Stimulated activated CD8-positive, alpha-beta memory T cell treated with anti-CD3 and anti-CD28 coated beads, Interleukin-7, amount 100 ng/mL, for 48 hours (primary cell): ENCODE data around the gene PLEKHS1.

Source experiments
- DNase-seq, 2 donors: peaks; one replicate each; pipeline ENCODE4 v3.0.0-alpha.2; 2020; ENCODE audit warnings: low read depth in 1 of 2; ENCODE audit errors: extremely low read depth in 1 of 2

Gene PLEKHS1

DNA sequence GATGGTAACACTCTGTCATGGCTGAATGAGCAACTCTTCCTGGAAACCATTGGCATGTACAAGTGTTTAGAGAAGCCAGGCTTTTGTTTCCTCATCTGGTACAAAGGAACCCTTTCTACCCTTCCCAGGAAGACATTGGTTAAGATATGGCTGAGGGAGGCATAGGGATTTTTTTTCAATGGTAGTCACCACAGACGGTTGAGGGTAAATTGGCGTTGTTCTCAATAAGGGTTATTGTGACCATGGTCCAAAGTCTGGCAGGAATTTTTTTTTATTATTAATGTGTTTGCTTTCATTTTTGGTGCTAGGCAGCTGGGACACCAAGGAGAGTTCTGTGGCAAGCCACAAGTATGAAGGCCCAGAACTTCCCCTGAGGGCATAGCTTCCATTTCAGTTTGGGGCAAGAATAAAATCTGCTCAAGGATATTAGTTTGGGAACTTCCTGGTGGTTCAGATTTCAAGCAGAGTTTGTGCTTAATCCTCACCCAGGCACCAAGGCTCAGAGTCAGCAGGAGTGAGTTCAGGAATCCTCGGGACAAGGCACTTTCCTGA, at the start of gene PLEKHS1:
PLEKHS1 (plus strand) TSS at position 502 of the 552 bp plus-strand sequence. CDS start 3,596 bp downstream, outside the sequence.
- DNase-seq = no peak

DNA sequence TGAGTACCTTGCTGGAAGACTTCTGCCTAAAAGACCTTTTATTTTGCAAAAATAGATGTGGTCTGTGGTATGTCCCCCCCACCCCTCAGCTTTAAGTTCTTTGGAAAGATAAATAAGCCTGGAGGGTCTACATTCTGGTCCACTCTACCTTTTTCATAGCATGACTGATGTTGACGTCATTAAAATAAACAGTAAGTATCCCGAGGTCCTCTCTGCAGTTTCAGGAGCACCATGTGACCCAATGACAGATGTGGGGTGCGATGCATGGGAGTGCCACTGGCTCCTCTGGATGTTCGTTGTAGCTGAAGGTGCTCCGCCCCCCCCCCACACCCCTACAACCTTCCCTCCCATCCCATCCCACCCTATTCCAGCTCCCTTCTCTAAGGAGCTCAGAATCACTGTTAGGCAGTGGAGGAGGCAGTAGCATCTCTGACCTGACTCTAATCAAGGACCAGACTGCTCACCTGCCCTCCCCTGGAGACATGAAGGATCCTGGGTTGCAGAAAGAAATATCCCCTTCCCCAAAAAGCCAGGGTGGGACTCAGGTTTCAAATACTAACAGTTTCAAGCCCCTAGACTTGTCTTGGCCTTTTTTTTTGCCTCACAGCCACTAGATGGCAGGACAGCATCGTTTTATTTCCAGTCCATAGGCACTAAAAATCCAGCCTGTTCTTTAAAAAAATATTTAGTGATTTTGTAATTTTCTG, 46.7 kb upstream of the PLEKHS1 start:
- no peak for DNase-seq

DNA sequence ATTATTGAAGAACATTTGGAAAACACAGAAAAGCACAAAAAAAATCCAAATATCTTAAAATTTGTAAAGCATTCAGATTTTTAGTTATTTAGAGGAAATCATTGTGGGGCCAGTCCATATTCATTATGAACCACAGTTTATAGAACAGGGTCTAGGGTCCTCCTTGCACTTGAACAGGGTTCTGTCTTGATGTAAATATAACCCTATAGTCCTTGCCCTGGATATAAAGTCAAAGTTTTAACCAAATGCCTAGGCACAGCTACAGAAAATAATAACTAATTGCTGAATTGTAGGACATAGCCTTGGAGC, 46.2 kb upstream of the PLEKHS1 start:
- DNase-seq = no peak

DNA sequence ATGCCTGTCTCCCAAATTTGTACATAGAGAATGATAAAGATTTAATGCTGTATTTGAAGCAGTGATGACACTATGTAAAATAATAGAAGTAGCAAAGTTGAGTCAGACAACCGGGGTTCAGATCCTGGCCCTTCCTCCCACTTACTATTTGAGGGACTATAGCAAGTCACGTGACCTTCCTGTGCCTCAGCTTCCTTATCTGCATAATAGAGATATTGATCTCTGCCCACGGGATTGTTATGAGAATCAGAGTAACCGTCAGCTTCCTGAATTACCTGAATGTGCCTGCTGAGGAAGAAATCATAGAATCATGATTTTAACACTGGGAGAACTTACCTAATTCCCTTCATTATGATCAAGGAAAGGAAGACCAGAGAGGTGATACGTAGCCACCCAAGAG, 44.9 kb upstream of the PLEKHS1 start:
- no peak for DNase-seq

DNA sequence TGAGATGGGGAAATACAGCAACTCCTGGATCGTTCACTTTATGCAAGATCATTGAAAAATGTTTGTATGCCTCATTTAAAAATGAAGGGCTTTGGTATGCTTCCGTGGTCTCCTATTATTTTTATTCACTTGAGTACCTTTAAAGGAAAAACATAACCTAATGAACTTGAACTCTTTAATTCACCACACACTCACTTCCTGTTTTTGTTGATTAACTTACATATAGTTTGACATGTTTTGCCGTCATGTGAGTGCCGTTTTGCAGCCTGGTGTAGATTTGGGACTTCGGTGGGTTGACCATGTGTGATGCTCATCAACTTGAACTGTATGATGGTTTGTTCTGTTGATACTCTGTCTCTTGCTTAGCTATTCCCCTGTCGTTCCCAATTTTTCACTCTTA, 42.8 kb upstream of the PLEKHS1 start:
- DNase-seq = no peak

DNA sequence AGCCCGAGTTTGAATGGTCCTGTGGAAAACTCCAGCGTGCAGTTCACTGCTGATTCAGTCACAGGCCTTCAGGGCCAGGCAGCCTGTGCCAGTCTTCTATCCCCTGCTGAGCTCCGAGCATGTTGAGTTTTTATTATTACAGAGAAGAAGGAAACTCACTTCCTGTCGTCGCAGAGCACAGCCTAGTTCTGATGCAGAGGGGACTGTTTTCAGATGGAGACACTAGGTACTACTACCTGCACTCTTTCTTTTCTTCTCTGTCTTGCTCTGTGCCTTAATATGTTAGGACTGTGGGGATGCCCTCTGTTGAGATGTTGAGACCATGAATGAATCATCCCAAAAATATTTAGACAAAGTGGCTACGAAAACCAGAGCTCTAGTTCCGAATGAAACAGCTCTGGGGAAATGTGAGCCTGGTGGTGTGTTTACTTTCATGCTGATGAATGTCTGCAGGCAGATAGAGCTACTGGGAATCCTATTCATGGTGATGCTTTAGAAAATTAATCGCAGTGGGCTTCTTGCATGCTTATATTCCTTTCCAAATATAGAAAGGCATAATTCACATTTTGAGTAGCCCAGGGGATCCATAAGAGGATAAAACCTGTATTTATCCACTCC, 42.2 kb upstream of the PLEKHS1 start:
- no peak for DNase-seq

DNA sequence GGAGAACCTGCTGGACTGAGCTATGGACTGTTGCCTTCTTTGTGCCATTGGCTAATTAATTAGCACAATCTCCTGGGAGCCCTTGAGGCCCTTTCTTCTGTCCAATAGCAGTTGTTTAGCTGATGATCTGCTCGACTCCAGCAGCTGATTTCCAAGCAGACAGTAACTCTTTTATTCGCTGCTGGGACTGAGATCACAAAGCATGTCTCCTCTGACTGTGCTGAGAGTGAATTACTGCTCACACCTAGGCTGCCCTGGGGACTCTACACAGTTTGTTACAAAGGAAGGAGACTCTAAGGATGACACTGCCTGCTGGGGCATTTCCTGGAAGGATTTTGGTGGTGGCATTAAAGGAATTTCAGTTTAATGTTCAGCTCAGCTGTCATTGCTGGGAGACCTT, 40.3 kb upstream of the PLEKHS1 start:
- DNase-seq = no peak

DNA sequence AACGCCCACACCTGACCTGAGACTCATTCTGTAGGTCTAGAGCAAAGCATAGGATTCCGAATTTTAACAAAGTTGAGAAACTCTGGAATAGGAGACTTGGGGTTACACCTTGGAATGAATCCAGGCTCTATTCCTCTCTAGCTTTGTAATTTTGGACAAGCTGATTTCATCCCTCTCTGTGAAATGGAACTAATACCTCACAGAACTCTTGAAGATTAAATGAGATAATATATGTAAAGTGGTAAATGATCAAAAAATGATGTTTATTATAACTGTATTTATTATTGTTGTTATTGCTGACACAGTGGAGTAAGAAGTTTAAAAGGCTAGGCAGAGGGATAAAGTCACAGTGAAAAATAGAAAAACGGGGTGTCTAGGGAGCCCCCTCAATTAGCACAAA, 39.5 kb upstream of the PLEKHS1 start:
- no peak for DNase-seq

DNA sequence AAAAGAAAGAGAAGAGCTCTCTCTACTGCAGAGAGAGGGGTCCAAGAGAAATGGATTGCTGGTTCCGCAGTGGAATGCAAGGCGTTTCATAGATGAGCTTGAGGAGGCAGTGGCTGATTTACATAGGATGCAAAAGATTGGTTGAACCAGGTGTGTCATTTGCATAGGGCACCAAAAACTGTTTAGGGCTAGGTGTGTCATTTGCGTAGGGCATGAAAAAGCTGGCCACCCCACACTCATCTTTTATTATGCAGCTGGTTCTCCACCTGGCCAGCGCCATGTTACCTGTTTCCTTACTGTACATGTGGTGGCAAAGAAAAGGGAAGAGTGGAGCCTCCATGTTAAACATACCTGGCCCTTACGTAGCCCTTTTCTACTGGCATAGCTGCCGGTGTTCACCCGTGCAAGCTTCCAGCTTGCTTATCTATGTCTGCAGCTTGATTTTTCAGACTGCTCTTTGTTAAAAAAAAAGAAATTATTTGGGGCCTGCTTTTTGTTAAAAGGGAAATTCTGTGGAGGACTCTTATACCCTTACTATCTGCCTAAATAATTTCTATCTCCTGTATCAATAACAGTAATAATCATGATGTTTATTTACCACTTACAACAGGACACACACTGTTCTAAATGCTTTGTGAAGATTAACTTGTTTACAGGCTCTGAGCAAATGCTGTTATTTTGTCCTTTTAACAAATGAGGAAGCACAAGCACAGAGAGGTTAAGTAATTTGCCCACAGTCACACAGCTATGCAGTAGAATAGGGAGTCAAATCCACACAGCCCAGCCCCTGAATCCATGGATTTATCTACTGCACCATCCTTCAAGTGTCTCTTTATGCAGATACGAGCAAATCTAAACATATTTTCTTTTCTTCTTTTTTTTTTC, 38.5 kb upstream of the PLEKHS1 start:
- DNase-seq = no peak

DNA sequence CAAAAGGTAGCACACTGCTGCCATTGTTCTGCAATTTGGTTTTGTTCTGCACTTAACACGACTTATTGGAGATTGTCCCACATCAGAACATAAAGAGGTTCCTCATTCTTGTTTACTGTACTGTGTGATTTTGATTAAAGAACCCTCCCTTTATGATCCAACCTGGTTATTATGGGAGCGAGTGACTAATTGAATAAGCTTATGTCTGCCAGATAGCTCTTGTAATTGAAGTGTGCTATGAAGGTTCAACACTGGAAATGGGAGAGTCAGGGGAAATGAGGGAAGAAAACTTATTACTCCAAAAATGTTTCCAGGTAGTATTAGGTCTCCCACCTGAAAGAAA, 37.9 kb upstream of the PLEKHS1 start:
- no peak for DNase-seq

DNA sequence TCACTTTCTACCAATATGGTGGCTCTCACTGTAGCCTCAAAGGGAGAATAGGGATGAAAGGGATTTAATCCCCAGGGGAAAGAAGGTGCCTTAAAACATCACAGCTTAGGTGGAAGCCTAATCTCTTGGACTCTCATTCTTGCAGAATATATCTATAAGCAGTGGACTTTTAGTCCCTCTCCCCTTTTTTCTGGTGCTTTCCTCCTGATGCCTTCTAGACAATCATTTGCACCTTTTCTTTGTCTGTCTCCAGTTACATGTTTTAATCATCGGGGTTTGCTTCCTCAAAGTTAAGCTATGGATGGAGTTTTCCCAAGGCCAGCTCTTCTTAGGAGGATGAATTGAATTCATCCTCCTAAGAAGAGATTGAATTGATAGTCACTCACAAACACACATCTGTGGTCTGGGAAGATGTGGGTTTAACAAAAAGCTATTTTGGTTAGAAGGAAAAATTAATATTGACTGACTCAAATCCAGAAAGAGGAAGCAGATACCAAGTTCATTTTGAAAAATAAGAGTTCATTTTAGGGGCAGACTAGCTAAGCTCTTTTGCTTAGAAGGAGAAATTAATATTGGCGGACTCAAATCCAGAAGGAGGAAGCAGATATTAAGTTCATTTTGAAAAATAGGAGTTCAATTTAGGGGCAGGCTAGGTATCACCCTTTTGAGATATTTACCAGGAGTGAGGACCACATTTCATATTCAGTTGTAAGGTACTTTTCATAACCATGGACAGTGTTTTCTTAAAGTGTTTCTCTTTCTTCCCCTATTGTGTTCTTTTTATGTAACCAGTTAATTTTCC, 35.2 kb upstream of the PLEKHS1 start:
- no peak for DNase-seq

DNA sequence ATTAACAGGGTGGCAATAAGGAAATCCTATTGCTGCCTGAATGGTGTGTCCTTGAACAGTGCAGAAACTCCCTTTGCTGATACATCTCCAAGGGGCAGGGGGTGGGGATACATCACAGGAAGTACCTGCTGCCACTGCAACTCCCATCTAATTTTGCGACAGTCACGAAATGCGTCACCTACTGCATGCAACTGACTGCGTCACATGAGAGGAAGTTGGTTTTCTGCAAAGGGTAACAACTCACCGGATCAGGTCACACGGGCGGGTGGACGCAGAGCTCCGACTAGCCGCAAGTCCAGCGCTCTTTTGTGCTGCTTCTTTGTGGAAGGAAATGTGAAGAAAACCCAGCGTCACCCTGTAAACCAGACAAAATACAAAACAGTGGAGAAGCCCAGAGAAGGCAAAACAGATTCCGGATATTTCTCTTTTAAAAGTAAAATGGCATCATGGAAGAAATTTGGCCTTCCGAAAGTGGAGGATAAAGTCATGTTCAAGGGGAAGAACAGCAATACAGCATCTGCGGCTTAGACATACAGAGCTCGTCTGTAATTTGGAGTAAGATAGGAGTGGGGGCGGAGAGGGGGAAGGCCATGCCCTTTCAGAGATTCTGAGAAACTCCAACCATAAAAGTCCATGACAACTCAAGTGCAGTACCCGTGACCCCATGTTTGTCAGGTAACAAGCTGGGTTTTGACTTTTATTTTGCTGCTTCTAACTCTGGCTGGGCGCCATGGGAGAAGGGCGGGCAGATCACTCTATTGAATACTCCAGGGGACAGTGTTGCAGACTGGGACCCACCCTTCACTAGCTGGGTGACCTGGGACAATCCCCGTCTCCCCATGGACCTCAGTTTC, 32.3 kb upstream of the PLEKHS1 start:
- no peak for DNase-seq

DNA sequence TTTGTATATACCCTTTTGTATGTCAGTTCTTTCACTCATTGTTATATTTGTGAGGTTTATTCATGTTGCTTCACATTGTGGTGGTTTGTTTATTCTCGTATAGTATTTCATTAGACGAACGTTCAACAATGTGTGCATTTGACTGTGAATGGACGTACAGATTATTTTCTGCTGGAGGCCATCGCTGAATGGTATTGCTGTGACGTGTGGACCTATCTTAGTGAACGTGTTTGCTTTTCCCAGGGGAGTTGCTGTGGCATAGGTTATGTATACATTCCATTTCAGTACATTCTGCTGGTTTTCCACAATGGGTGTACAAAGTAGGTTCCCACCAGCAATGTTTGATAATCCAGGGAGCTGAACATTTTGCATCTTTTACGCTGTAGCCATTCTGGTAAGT, 31.1 kb upstream of the PLEKHS1 start:
- no peak for DNase-seq

DNA sequence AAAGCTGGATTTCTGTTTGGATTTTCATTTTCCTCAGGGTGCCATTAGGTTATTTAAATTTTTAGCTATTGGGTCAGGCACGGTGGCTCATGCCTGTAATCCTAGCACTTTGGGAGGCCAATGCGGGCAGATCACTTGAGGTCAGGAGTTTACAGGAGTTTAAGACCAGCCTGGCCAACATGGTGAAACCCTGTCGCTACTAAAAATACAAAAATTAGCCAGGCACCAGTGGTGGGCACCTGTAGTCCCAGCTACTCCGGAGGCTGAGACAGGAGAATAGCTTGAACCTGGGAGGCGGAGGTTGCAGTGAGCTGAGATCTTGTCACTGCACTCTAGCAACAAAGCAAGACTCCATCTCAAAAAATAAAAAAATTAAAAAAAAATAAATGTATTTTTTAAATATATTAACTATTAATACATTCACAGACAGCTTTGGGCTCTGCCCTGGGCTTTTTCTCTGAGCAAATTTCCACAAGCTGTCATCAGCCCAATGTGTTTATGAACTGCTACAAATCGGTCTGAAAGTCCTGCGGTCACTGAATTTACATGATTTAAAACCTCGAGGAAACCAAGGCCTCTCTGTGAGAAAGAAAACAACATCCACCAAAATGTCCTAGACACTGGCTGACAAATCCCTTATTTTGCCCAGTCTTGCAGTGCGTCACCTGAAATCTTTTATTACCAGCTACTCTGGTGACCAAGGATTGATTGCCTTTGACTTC, 19.2 kb upstream of the PLEKHS1 start:
- DNase-seq = no peak

DNA sequence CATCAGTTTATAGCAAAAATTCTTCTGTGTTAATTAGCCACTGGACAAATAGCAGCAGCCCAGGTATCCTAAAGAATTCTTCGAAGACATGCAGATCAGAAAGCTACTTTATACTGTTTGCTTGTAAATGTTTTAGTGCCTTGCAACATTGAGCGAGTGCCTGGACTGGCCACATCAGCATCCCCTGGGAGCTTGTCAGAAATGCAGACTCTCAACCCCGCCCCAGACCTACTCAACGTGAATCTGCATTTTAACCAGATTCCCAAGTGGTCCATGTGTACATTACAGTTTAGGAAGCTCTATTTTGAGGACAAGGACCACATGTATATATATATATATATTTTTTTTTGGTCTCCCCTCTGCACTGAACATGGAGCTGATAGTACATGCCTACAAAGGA, 18.5 kb upstream of the PLEKHS1 start:
- DNase-seq = no peak

DNA sequence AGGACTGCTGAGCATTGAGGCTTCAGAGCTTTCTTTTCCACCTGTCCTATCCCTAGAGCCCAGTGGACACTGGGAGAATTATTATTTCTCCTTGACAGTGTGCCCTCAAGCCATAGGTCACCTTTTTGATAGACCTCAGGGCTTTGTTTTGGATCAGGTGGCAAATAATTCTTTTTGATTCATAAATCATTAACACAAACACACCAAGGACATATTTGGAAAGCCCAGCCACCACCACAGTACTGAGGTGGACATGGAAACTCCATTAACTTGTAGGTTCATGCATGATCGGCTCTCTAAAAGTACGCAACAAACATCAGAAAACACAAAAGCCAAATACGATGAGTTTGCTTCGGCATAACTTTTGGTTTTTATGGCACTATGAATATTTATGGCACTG, 17.8 kb upstream of the PLEKHS1 start:
- DNase-seq = no peak

DNA sequence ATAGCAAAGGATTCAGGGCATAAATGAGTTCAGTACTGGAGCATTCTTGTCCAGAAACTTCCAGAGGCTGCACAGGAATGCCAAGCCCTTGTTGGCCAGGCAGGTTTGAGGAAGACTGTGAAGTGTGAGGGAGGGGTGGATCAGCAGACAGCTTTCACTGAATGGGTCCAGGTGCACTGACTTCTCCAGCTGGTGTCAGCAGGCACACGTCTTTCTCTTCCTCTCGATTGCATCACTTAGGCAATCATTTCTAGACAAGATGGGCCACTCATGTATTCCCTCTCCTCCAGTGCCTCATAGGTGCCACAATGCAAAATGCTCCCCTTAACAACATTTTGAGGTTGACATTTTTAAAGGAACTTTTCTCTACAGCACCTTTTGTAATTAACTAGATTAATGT, 15.6 kb upstream of the PLEKHS1 start:
- no peak for DNase-seq

DNA sequence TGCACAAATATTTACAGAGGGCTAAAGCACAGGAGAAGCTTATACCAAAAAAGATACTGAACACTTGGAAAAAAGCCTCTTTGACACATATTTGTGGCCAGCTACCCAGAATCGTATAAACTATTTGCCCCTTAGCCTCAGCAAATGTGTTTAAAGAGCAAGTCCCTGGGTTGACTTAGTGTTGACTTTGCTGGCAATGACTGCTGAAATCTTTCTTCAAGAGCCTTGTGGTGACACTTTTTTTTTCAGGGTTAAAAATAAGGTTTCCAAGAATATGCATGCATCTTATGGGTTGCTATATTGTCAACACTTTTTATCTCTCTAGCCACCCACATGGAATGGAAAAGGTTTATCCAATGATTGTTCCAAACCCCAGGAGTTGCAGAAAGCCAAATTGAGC, 14.9 kb upstream of the PLEKHS1 start:
- DNase-seq = no peak

DNA sequence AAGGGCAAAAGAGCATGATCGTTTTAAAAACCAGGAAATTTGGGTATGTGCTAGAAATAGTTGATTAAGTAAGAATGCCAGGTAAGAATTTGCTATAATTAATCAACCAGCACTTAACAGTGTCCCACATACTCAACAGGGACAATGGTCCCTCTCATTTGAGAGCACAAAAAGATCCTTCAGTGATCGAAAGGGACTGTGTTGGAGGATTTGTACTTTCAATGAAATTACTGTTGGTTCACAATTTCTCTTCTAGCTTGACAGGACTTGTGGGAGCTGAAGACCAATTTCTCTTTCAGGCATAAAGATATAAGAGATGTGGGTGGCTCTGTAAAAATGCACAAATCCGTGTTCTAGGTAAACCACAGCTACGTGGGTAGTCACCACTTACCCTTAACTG, 12.5 kb upstream of the PLEKHS1 start:
- no peak for DNase-seq

DNA sequence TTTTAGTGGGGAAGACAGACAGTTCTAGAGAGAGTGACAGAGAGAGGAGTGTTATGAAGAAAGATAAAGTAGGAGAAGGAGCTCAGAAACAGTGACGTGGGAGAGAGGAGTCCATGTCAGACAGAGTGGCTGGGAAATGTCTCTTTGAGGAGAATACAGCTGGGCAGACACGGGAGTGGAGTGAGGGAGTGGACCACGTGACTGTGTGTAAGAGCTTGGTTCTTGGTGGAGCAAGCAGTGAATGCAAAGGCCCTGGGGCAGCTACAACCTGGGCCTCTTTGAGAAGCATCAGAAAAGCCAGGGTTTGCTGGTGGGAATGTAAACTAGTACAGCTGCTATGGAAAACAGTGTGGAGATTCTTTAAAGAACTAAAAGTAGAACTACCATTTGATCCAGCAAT, 11.9 kb upstream of the PLEKHS1 start:
- DNase-seq = no peak
